ENCODE results near the gene PSMF1. TPM values are rescaled to one million over a fixed set of nuclear protein-coding genes. Genes with fewer than 3 reads are reported as not detected.

Gene PSMF1
- total and polyA plus RNA-seq, 2 of the 13 experiments (the other 11 are each of a cell fraction or from before 2014, with no cell fraction given) = 82.5 to 86.0 TPM

DNA sequence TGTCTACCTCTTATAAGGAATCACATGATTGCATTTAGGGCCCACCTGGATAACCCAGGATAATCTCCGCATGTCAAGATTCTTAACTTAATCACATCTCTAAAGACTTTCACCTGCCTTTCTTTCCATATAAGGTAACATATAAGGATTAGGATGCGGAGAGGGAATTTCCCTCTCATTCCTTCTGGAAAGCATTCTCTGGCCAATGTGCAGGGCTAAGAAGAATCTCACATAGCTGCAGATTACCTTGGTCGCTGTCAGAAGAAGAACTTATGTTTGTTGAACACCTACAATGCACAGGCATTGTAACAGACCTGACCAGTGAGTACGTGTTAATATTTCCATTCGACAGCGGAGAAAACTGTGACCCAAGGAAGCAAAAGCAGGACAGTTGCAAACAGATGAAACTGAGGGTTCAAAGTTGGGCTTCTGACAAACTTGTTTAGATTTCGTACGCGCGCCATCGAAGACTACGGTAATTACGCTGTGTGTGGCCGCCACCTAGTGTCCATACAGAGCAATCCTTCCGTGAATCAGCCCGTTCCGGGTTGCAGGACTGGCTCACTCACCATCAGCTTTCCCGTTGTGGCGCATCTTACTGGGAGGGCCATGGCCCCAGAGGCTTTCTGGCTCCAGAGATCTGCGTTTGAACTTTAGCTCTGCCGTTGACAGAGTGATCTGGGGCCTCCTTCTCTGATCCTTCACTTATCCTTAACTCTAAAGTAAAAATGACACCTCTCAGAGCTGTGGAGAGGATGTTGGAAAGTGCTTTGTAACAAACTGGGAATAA, 94.4 kb downstream of the PSMF1 start (continued):
- TF ChIP-seq, protein P1, sequence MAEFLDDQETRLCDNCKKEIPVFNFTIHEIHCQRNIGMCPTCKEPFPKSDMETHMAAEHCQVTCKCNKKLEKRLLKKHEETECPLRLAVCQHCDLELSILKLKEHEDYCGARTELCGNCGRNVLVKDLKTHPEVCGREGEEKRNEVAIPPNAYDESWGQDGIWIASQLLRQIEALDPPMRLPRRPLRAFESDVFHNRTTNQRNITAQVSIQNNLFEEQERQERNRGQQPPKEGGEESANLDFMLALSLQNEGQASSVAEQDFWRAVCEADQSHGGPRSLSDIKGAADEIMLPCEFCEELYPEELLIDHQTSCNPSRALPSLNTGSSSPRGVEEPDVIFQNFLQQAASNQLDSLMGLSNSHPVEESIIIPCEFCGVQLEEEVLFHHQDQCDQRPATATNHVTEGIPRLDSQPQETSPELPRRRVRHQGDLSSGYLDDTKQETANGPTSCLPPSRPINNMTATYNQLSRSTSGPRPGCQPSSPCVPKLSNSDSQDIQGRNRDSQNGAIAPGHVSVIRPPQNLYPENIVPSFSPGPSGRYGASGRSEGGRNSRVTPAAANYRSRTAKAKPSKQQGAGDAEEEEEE (CRISPR knock-in tag; IDR thresholded peaks at IDR 0.05; ENCODE audit: borderline replicate concordance) = no peak
- no peak for TF ChIP-seq ZNF589 (CRISPR knock-in tag; conservative IDR thresholded peaks at IDR 0.05)
- no peak for TF ChIP-seq ZNF572 (CRISPR knock-in tag; IDR thresholded peaks at IDR 0.05)
- no peak for TF ChIP-seq MLX (CRISPR knock-in tag; IDR thresholded peaks at IDR 0.05)
- TF ChIP-seq PRDM10 (CRISPR knock-in tag; IDR thresholded peaks at IDR 0.05; ENCODE audit: low read depth) = no peak
- 0 out of 2 replicates have a peak, but pooled peaks have one; percentile 2 for TF ChIP-seq NFE2L2 (IDR thresholded peaks at IDR 0.05; ENCODE audit: low read length)
- no peak for TF ChIP-seq ZNF639 (CRISPR knock-in tag; conservative IDR thresholded peaks at IDR 0.05)
- TF ChIP-seq ZNF557 (CRISPR knock-in tag; IDR thresholded peaks at IDR 0.05) = peak; percentile 63; the same call in 1 of the 2 replicates
- peak; percentile 45 for TF ChIP-seq SAP130 (CRISPR knock-in tag; IDR thresholded peaks at IDR 0.05; ENCODE audit: low read depth)
- TF ChIP-seq ZNF710 (CRISPR knock-in tag; IDR thresholded peaks at IDR 0.05; ENCODE audit: borderline replicate concordance) = no peak
- peak; percentile 17; the same call in 1 of the 2 replicates for TF ChIP-seq ZNF687 (CRISPR knock-in tag; IDR thresholded peaks at IDR 0.05)
- no peak for TF ChIP-seq ZNF704 (CRISPR knock-in tag; IDR thresholded peaks at IDR 0.05; ENCODE audit: borderline replicate concordance)
